Neural progenitor cell (in vitro differentiated cells): ENCODE results near the gene CFAP299.

ENCODE experiments used
- CTCF ChIP-seq: fragments of 200-600 bp; sonication (generic); IDR thresholded peaks from 2 replicates; pipeline ENCODE4 v1.5.1; 2017; ENCODE audit warnings: antibody characterized with exemption, mild to moderate bottlenecking
- EZH2 ChIP-seq: fragments of 200-600 bp; sonication (generic); IDR thresholded peaks from 2 replicates; pipeline ENCODE4 v1.6.1; 2017; ENCODE audit warnings: antibody characterized with exemption, mild to moderate bottlenecking, moderate library complexity
- EZH2phosphoT487 ChIP-seq: fragments of 200-600 bp; sonication (generic); IDR thresholded peaks from 2 replicates; pipeline ENCODE4 v1.6.1; 2017; ENCODE audit warnings: antibody characterized with exemption

DNA sequence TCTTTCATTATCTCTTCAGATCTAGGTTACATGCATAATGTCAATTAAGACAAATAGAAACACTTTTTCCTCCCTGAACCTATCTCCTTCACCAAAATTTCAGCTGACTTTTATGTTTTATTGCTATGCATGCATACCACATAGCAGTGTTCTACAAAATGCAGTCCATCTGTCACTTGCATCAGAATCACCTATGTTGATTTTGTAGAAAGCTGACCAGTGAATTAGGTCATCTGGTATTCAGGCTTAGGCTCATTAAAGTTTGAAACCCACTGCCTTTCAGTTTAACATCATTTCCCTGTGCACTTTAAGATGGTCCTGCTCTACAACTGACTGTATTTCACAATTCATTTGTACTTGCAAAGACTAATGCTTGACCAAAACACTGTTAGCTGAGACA, 277.9 kb downstream of the CFAP299 start:
- TF ChIP-seq CTCF, result no peak
- TF ChIP-seq EZH2phosphoT487, result no peak
- TF ChIP-seq EZH2, result no peak
